ENCODE measurements around the gene NXPH3. TPM values are rescaled to one million over a fixed set of nuclear protein-coding genes. Genes with fewer than 3 reads are reported as not detected.
A peak's percentile ranks its signal among the peaks of the same experiment; 100 is the strongest.

The NXPH3 gene
- total and polyA plus RNA-seq, 2 of the 13 experiments (the other 11 are each of a cell fraction or from before 2014, with no cell fraction given), result 0.04 to 0.58 TPM

DNA sequence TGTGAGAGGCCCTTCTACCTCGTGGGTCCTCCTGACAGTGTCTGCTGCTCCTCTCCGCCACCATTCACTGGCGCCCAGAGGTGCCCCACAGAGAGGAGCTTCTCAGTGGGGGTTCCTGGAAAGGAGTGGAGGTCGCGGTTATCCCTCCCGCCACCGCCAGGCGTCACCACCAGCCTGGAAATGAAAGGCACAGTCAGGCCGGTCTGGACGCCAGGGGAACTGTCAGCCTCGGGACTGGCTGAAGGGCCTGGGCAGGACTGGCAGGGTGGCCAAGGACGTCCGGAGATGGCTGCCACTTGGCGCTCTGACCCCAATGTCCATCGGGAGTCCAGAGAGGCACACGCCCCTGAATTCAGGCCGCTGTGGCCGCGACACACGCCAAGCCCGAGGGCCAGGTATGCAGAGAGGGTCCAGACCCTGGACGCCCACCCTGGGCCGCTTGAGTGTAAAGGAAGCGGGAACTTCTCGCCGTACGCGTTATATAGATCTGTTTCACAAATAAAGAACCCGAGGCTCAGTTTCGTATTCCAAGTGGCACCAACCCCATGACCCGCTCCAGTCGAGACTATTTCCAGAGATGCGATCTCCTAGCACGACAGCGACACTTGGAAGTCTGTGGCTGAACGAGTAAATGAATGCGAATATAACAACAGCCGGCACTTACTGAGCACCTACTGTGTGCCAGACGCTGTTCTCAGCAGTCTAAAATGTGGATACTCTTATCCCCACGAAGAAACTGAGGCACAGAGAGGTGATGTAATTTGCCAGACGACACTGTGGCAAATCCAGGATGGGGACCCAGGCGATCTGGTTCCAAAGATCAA, 7.6 kb upstream of the NXPH3 start (continued):
- TF ChIP-seq TOPORS (CRISPR knock-in tag; IDR thresholded peaks at IDR 0.05) (peak; percentile 79; the same call in 1 of the 2 replicates), MTERF4 (CRISPR knock-in tag; IDR thresholded peaks at IDR 0.05) (peak; percentile 72; the same call in 1 of the 2 replicates), CBX5 (CRISPR knock-in tag; IDR thresholded peaks at IDR 0.05; ENCODE audit: borderline replicate concordance) (peak; percentile 85; the same call in 1 of the 2 replicates), CHD4 (IDR thresholded peaks at IDR 0.05; ENCODE audit: borderline replicate concordance, low read length) (peak; percentile 93), ZNF576 (CRISPR knock-in tag; IDR thresholded peaks at IDR 0.05) (no peak), ZNF367 (CRISPR knock-in tag; IDR thresholded peaks at IDR 0.05; ENCODE audit: borderline replicate concordance) (no peak), MATR3 (CRISPR knock-in tag; IDR thresholded peaks at IDR 0.05) (no peak), CBX1 (IDR thresholded peaks at IDR 0.05; ENCODE audit: low read depth) (peak; percentile 81), PHF5A (CRISPR knock-in tag; IDR thresholded peaks at IDR 0.05; ENCODE audit: low read depth, unreplicated experiment) (no peak), ZNF451 (CRISPR knock-in tag; IDR thresholded peaks at IDR 0.05) (peak; percentile 47; the same call in 1 of the 2 replicates), ZBTB2 (CRISPR knock-in tag; IDR thresholded peaks at IDR 0.05; ENCODE audit: low read depth) (no peak), MXD1 (CRISPR knock-in tag; IDR thresholded peaks at IDR 0.05) (no peak), FOXC1 (CRISPR knock-in tag; IDR thresholded peaks at IDR 0.05; ENCODE audit: borderline replicate concordance) (peak; percentile 90; the same call in 1 of the 2 replicates), HINFP (CRISPR knock-in tag; IDR thresholded peaks at IDR 0.05; ENCODE audit: low read depth) (no peak), ZC3H4 (CRISPR knock-in tag; IDR thresholded peaks at IDR 0.05; ENCODE audit: borderline replicate concordance) (no peak), CTCF (CRISPR knock-in tag; IDR thresholded peaks at IDR 0.05) (peak; percentile 100), ZNF350 (CRISPR knock-in tag; IDR thresholded peaks at IDR 0.05; ENCODE audit: borderline replicate concordance, low read depth) (peak; percentile 86; the same call in 1 of the 2 replicates)
- TF ChIP-seq, protein P1, sequence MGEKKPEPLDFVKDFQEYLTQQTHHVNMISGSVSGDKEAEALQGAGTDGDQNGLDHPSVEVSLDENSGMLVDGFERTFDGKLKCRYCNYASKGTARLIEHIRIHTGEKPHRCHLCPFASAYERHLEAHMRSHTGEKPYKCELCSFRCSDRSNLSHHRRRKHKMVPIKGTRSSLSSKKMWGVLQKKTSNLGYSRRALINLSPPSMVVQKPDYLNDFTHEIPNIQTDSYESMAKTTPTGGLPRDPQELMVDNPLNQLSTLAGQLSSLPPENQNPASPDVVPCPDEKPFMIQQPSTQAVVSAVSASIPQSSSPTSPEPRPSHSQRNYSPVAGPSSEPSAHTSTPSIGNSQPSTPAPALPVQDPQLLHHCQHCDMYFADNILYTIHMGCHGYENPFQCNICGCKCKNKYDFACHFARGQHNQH (CRISPR knock-in tag; IDR thresholded peaks at IDR 0.05), result peak; percentile 79; the same call in 1 of the 2 replicates
- TF ChIP-seq, protein P2, sequence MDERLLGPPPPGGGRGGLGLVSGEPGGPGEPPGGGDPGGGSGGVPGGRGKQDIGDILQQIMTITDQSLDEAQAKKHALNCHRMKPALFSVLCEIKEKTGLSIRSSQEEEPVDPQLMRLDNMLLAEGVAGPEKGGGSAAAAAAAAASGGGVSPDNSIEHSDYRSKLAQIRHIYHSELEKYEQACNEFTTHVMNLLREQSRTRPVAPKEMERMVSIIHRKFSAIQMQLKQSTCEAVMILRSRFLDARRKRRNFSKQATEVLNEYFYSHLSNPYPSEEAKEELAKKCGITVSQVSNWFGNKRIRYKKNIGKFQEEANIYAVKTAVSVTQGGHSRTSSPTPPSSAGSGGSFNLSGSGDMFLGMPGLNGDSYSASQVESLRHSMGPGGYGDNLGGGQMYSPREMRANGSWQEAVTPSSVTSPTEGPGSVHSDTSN (CRISPR knock-in tag; IDR thresholded peaks at IDR 0.05), result no peak

Measured in HepG2 (cell line).